H1 (cell line): Measurements from ENCODE around the gene SS18L1. TPM values are rescaled to one million over a fixed set of nuclear protein-coding genes. Genes with fewer than 3 reads are reported as not detected.

Experiments
- CTCF ChIA-PET: fragments of 300-600 bp; sonication (Branson Sonifier 250); formaldehyde crosslinking; loops from one replicate; lab custom pipeline; 2021; ENCODE audit not compliant: partially characterized antibody; lab: Charles Lee
- POLR2A ChIA-PET: fragments of 300-600 bp; sonication (Branson Sonifier 250); formaldehyde crosslinking; loops from one replicate; lab custom pipeline; 2021; ENCODE audit warnings: inconsistent platforms; ENCODE audit not compliant: partially characterized antibody; lab: Charles Lee
- DNase-seq, 2 experiments: peaks; one replicate each; pipeline versions ENCODE4 v3.0.0 to v3.0.0-alpha.2; 2010 to 2022; ENCODE audit warnings: low spot score in 2 of 2, low read depth in 1 of 2, mixed read lengths in 1 of 2
- FAIRE-seq: peaks from 2 replicates; lab custom pipeline; 2011; peaks lifted over from hg19 to GRCh38; lab: Jason Lieb, UNC
- H2AFZ ChIP-seq: 2 replicates; pipeline ENCODE4 v1.8.1; 2012; ENCODE audit warnings: low read length, inconsistent platforms
- H2AK5ac ChIP-seq: 2 replicates; pipeline ENCODE4 v1.6.1; 2013; ENCODE audit warnings: low read depth, low read length
- H2BK120ac ChIP-seq: replicated peaks from 2 replicates; pipeline ENCODE3; 2013; ENCODE audit warnings: low read depth, low read length, inconsistent platforms
- H2BK12ac ChIP-seq: 2 replicates; pipeline ENCODE4 v1.6.1; 2013; ENCODE audit warnings: low read depth, low read length
- H2BK15ac ChIP-seq: 2 replicates; pipeline ENCODE4 v1.6.1; 2013; ENCODE audit warnings: low read length
- H2BK20ac ChIP-seq: 2 replicates; pipeline ENCODE4 v1.6.1; 2013; ENCODE audit warnings: low read length
- H2BK5ac ChIP-seq: 2 replicates; pipeline ENCODE4 v1.6.1; 2013; ENCODE audit warnings: low read depth, low read length
- H3K14ac ChIP-seq: 2 replicates; pipeline ENCODE4 v1.6.1; 2013; ENCODE audit warnings: inconsistent platforms; ENCODE audit not compliant: insufficient read length
- H3K18ac ChIP-seq: 2 replicates; pipeline ENCODE4 v1.6.1; 2013; ENCODE audit warnings: low read length; ENCODE audit errors: extremely low read depth
- H3K23ac ChIP-seq: 2 replicates; pipeline ENCODE4 v1.6.1; 2013; ENCODE audit warnings: inconsistent platforms; ENCODE audit not compliant: insufficient read length
- H3K23me2 ChIP-seq: 2 replicates; pipeline ENCODE4 v1.6.1; 2013; ENCODE audit warnings: low read depth, low read length
- H3K27ac ChIP-seq: 2 replicates; pipeline ENCODE4 v1.6.1; 2011; ENCODE audit warnings: low read depth, low read length, inconsistent platforms
- H3K27me3 ChIP-seq, 4 experiments: replicated peaks in 1 of 4; 1 replicate in 1 of 4; 2 replicates in 3 of 4; pipeline versions ENCODE4 v1.6.1 to v1.8.1; 2011 to 2013; ENCODE audit warnings: low read length in 3 of 4, mild to moderate bottlenecking in 3 of 4, inconsistent platforms in 2 of 4, mixed read lengths in 2 of 4, moderate library complexity in 1 of 4; ENCODE audit not compliant: control insufficient read depth in 3 of 4, insufficient read depth in 3 of 4; ENCODE audit errors: extremely low read depth in 1 of 4
- H3K36me3 ChIP-seq, 4 experiments: 2 replicates each; pipeline versions ENCODE4 v1.6.1 to v1.8.1; 2011 to 2013; ENCODE audit warnings: mild to moderate bottlenecking in 4 of 4, low read length in 3 of 4, moderate library complexity in 2 of 4, control low read depth in 1 of 4, inconsistent platforms in 1 of 4; ENCODE audit not compliant: insufficient read depth in 4 of 4, control insufficient read depth in 2 of 4
- H3K4ac ChIP-seq: replicated peaks from 2 replicates; pipeline ENCODE3; 2013; ENCODE audit warnings: low read length, low read depth, mixed read lengths, inconsistent platforms; ENCODE audit not compliant: insufficient read length
- H3K4me1 ChIP-seq, 4 experiments: replicated peaks in 1 of 4; 1 replicate in 1 of 4; 2 replicates in 3 of 4; pipeline versions ENCODE4 v1.6.1 to v1.8.1; 2011 to 2013; ENCODE audit warnings: low read length in 3 of 4, inconsistent platforms in 2 of 4, mixed read lengths in 1 of 4; ENCODE audit not compliant: insufficient read depth in 4 of 4, control insufficient read depth in 3 of 4
- H3K4me2 ChIP-seq, 2 experiments: 2 replicates each; pipeline versions ENCODE4 v1.6.1 to v1.8.1; 2011 to 2013; ENCODE audit warnings: low read depth in 2 of 2, low read length in 2 of 2, control low read depth in 1 of 2, inconsistent platforms in 1 of 2, mild to moderate bottlenecking in 1 of 2; ENCODE audit not compliant: insufficient read depth in 1 of 2
- H3K4me3 ChIP-seq, 4 experiments: fragments of 200-600, 300-600 bp in 1 of 4; sonication (generic), shearing (Covaris generic), sonication (Bioruptor Twin) in 1 of 4; 2 replicates each; pipeline versions ENCODE4 v1.5.1 to v1.8.1; 2011 to 2016; ENCODE audit warnings: low read length in 4 of 4, low read depth in 3 of 4, control low read depth in 2 of 4, inconsistent platforms in 2 of 4, mild to moderate bottlenecking in 2 of 4, mixed read lengths in 1 of 4, moderate library complexity in 1 of 4; ENCODE audit not compliant: insufficient read depth in 2 of 4; ENCODE audit errors: extremely low read depth in 1 of 4
- H3K56ac ChIP-seq: replicated peaks from 2 replicates; pipeline ENCODE3; 2013; ENCODE audit warnings: low read depth, mild to moderate bottlenecking, mixed read lengths, low read length, inconsistent platforms; ENCODE audit not compliant: insufficient read length
- H3K79me1 ChIP-seq: 2 replicates; pipeline ENCODE4 v1.6.1; 2013; ENCODE audit warnings: low read depth, low read length, control low read depth
- H3K79me2 ChIP-seq, 2 experiments: 2 replicates each; pipeline versions ENCODE4 v1.6.1 to v1.8.1; 2012 to 2013; ENCODE audit warnings: low read length in 2 of 2, mild to moderate bottlenecking in 2 of 2, inconsistent platforms in 1 of 2; ENCODE audit not compliant: insufficient read depth in 2 of 2, control insufficient read depth in 1 of 2
- H3K9ac ChIP-seq, 4 experiments: replicated peaks in 1 of 4; 1 replicate in 1 of 4; 2 replicates in 3 of 4; pipeline versions ENCODE4 v1.6.1 to v1.8.1; 2011 to 2013; ENCODE audit warnings: low read depth in 3 of 4, low read length in 3 of 4, control low read depth in 2 of 4, mild to moderate bottlenecking in 2 of 4, moderate library complexity in 2 of 4, inconsistent platforms in 1 of 4; ENCODE audit errors: extremely low read depth in 1 of 4
- H3K9me3 ChIP-seq, 2 experiments: 2 replicates each; pipeline versions ENCODE4 v1.6.1 to v1.8.1; 2012 to 2013; ENCODE audit warnings: mild to moderate bottlenecking in 2 of 2, moderate library complexity in 2 of 2, control low read depth in 1 of 2, inconsistent platforms in 1 of 2, low read depth in 1 of 2, low read length in 1 of 2, mixed read lengths in 1 of 2; ENCODE audit not compliant: insufficient read depth in 2 of 2
- H4K20me1 ChIP-seq, 2 experiments: replicated peaks in 1 of 2; 2 replicates each; pipeline versions ENCODE3 to v1.8.1; 2011 to 2013; ENCODE audit warnings: inconsistent platforms in 2 of 2, low read length in 2 of 2, mild to moderate bottlenecking in 1 of 2; ENCODE audit not compliant: insufficient read depth in 2 of 2, control insufficient read depth in 1 of 2
- H4K5ac ChIP-seq: 2 replicates; pipeline ENCODE4 v1.6.1; 2013; ENCODE audit warnings: low read length, low read depth, mixed read lengths, inconsistent platforms; ENCODE audit not compliant: insufficient read length
- H4K8ac ChIP-seq: 2 replicates; pipeline ENCODE4 v1.8.0; 2013; ENCODE audit warnings: mild to moderate bottlenecking, moderate library complexity, low read length, inconsistent platforms; ENCODE audit not compliant: insufficient read depth; ENCODE audit errors: extremely low read depth
- H4K91ac ChIP-seq: replicated peaks from 2 replicates; pipeline ENCODE3; 2013; ENCODE audit warnings: low read length, mixed read lengths, inconsistent platforms; ENCODE audit not compliant: insufficient read length
- CHD2 ChIP-seq: IDR thresholded peaks from 2 replicates; pipeline ENCODE4 v1.6.1; 2012; ENCODE audit warnings: low read length, improper control_type of control experiment
- EGR1 ChIP-seq: IDR thresholded peaks from 2 replicates; pipeline ENCODE4 v1.6.1; 2011; ENCODE audit warnings: low read depth, low read length, borderline replicate concordance
- KDM4A ChIP-seq: IDR thresholded peaks from one replicate; pipeline ENCODE4 v1.7.1; 2012; ENCODE audit warnings: low read depth, mild to moderate bottlenecking, moderate library complexity, low read length, inconsistent platforms; ENCODE audit not compliant: severe bottlenecking
- MAX ChIP-seq: IDR thresholded peaks from 2 replicates; pipeline ENCODE4 v1.6.1; 2012; ENCODE audit warnings: inconsistent platforms
- POU5F1 ChIP-seq: IDR thresholded peaks from 2 replicates; pipeline ENCODE4 v1.6.1; 2011; ENCODE audit warnings: low read depth, mild to moderate bottlenecking, low read length, moderate library complexity
- RBBP5 ChIP-seq: IDR thresholded peaks from 2 replicates; pipeline ENCODE4 v1.7.1; 2012; ENCODE audit warnings: low read depth, mild to moderate bottlenecking, inconsistent platforms, low read length, moderate library complexity, borderline replicate concordance
- RXRA ChIP-seq: IDR thresholded peaks from 2 replicates; pipeline ENCODE4 v1.6.1; 2011; ENCODE audit warnings: low read depth, mild to moderate bottlenecking, low read length, moderate library complexity; ENCODE audit not compliant: insufficient read depth
- SIN3A ChIP-seq, 2 experiments: IDR thresholded peaks in 1 of 2; conservative IDR thresholded peaks in 1 of 2; 2 replicates each; pipeline ENCODE4 v1.6.1; 2011 to 2012; ENCODE audit warnings: low read length in 2 of 2, improper control_type of control experiment in 1 of 2, low read depth in 1 of 2, mild to moderate bottlenecking in 1 of 2
- SP2 ChIP-seq: IDR thresholded peaks from 2 replicates; pipeline ENCODE4 v1.6.1; 2012; ENCODE audit warnings: mild to moderate bottlenecking, low read length, inconsistent platforms
- TAF7 ChIP-seq: optimal IDR thresholded peaks from 2 replicates; pipeline ENCODE3; 2011; ENCODE audit warnings: low read depth, mild to moderate bottlenecking, inconsistent platforms, low read length, moderate library complexity, borderline replicate concordance
- ZNF274 ChIP-seq: IDR thresholded peaks from 2 replicates; pipeline ENCODE4 v1.7.0; 2012; ENCODE audit warnings: low read length, borderline replicate concordance; ENCODE audit errors: extremely low read depth
- WGBS, 2 experiments: shearing (Covaris generic) in 1 of 2; methylation state at CpG; one replicate each; pipeline versions ENCODE4 v1.1.6 to v1.1.7; 2013 to 2015; ENCODE audit warnings: low lambda C conversion rate in 2 of 2, mixed read lengths in 2 of 2, inconsistent platforms in 1 of 2, low coverage in 1 of 2, missing lambda C conversion rate in 1 of 2; ENCODE audit not compliant: insufficient replicate concordance in 2 of 2, insufficient coverage in 1 of 2, insufficient read length in 1 of 2; ENCODE audit errors: extremely low coverage in 1 of 2, missing lambda C conversion rate in 1 of 2; 5-methylcytosine and 5-hydroxymethylcytosine counted together
- polyA plus RNA-seq, 7 experiments: library from polyadenylated mRNA; depleted of rRNA in 3 of 7; stranded (reverse) in 5 of 7; unstranded in 2 of 7; fragments of >200 nt in 5 of 7; fragments of 200-250 nt in 2 of 7; gene quantifications; 1 replicate in 5 of 7; 2 replicates in 1 of 7; 4 replicates in 1 of 7; pipeline versions ENCODE4 v1.2.1 to v1.2.3, GENCODE V29; 2011 to 2013; ENCODE audit warnings: missing spikeins in 2 of 7, mixed read lengths in 2 of 7
- total RNA-seq: library from RNA; stranded (reverse); fragmentation: NEBNext Ultra II Directional; extraction: Animal tissue kit (Norgen Biotek cat#: 25700); gene quantifications from 2 replicates; pipeline ENCODE4 v1.2.1, GENCODE V29; 2021

SS18L1 gene
- total and polyA plus RNA-seq, 2 of the 8 experiments (the other 6 are each of a cell fraction or from before 2014, with no cell fraction given): 28.4 to 29.7 TPM

- peaks cover 0 to 4% of the 10 kb centered on the region in 2 experiments for H4K20me1 ChIP-seq
- H2BK20ac ChIP-seq: no peak overlapping the region
- H3K4me3 ChIP-seq: no peak overlapping the region
- H2AFZ ChIP-seq: no peak overlapping the region
- peaks cover 3% of the 10 kb centered on the region for H3K23me2 ChIP-seq
- FAIRE-seq (no peak), DNase-seq (no peak)
- no peaks in the 10 kb centered on the region for H3K9me3 ChIP-seq
- H4K8ac ChIP-seq: no peak overlapping the region; the same call in 1 of the 2 replicates
- H3K4me1 ChIP-seq: peaks cover 0 to 2% (median 0%) of the 10 kb centered on the region in 4 experiments; a peak in 2 of 7 replicates
- peaks cover 2 to 21% (median 11%) of the 10 kb centered on the region in 4 experiments; a peak in 6 of 8 replicates for H3K36me3 ChIP-seq
- H4K91ac ChIP-seq: no peak overlapping the region
- no peak overlapping the region for H3K4me2 ChIP-seq
- ChIA-PET CTCF (interaction anchor here (2.0 kb wide), 1 partner anchor 12 kb away, joined by 6 read pairs; no protein-coding TSS in a partner anchor), POLR2A (no interaction called here)
- no peak overlapping the region for H3K14ac ChIP-seq
- H2BK120ac ChIP-seq: no peak overlapping the region
- no peak overlapping the region for H3K18ac ChIP-seq
- no peak overlapping the region for H3K23ac ChIP-seq
- H2AK5ac ChIP-seq: no peak overlapping the region
- 94% methylated on average over 19 of the region's 19 CpGs; no CpG with 5 or more reads in 1 of the 2 experiments for WGBS, 2 experiments
- H2BK15ac ChIP-seq: no peak overlapping the region
- H3K4ac ChIP-seq: no peak overlapping the region
- no peak overlapping the region for H3K27ac ChIP-seq
- peaks cover 2% of the 10 kb centered on the region; the same call in 1 of the 2 replicates for H3K79me1 ChIP-seq
- no peak overlapping the region for H2BK12ac ChIP-seq
- no peak overlapping the region for H3K9ac ChIP-seq
- no peak overlapping the region for H4K5ac ChIP-seq
- H3K27me3 ChIP-seq: no peaks in the 10 kb centered on the region
- peaks cover 2 to 5% of the 10 kb centered on the region in 2 experiments; a peak in 3 of 4 replicates for H3K79me2 ChIP-seq
- no peak overlapping the region for H2BK5ac ChIP-seq
- no peak overlapping the region for H3K56ac ChIP-seq
- TF ChIP-seq RXRA: no peak
- no peak for TF ChIP-seq ZNF274
- no peak for TF ChIP-seq KDM4A
- no peak for TF ChIP-seq SIN3A (conservative IDR thresholded peaks at IDR 0.05 in 1 of 2, IDR thresholded peaks at IDR 0.05 in 1 of 2; ENCODE audit: low read depth in 1 of 2, low read length in 2 of 2)
- TF ChIP-seq TAF7: no peak
- no peak for TF ChIP-seq RBBP5
- no peak for TF ChIP-seq CHD2
- no peak for TF ChIP-seq SP2
- no peak for TF ChIP-seq EGR1
- TF ChIP-seq POU5F1: no peak
- TF ChIP-seq MAX: no peak
Measured at GRCh38 chr20:62178316-62179161, 35.0 kb downstream of the SS18L1 start.
